WI38 (cell line): ENCODE data around the gene CLEC4D.
"Not testable (repeated sequence)": the region's sequence is repeated elsewhere in the genome, so short reads cannot be mapped to it uniquely, and the experiment has no call there.

Source experiments
- H3K4me3 ChIP-seq: 2 replicates; pipeline ENCODE4 v1.5.1; 2011; ENCODE audit warnings: low read depth, mild to moderate bottlenecking, control low read depth, low read length
- CTCF ChIP-seq: IDR thresholded peaks from 2 replicates; pipeline ENCODE4 v1.5.1; 2012; ENCODE audit warnings: low read depth, mild to moderate bottlenecking, control low read depth, low read length

CLEC4D gene

GRCh38 chr12:8491646-8492530 lies 21.4 kb upstream of the CLEC4D start:
- H3K4me3 ChIP-seq: no peak overlapping the region
- TF ChIP-seq CTCF: no peak

GRCh38 chr12:8493084-8493483 lies 20.2 kb upstream of the CLEC4D start:
- no peak overlapping the region for H3K4me3 ChIP-seq
- no peak for TF ChIP-seq CTCF

GRCh38 chr12:8495671-8496070 lies 17.6 kb upstream of the CLEC4D start:
- not testable (repeated sequence) for H3K4me3 ChIP-seq

GRCh38 chr12:8496074-8496473 lies 17.2 kb upstream of the CLEC4D start:
- H3K4me3 ChIP-seq: not testable (repeated sequence)

GRCh38 chr12:8499616-8500015 lies 13.7 kb upstream of the CLEC4D start:
- H3K4me3 ChIP-seq: no peak overlapping the region
- TF ChIP-seq CTCF: no peak

GRCh38 chr12:8501720-8502119 lies 11.6 kb upstream of the CLEC4D start:
- no peak overlapping the region for H3K4me3 ChIP-seq
- no peak for TF ChIP-seq CTCF

GRCh38 chr12:8504351-8504750 lies 9.0 kb upstream of the CLEC4D start:
- H3K4me3 ChIP-seq: no peak overlapping the region
- no peak for TF ChIP-seq CTCF

- no peak for TF ChIP-seq CTCF
These were observed 5.7 kb upstream of the CLEC4D start for GRCh38 chr12:8507596-8507995.

More at GRCh38 chr12:8507596-8507995, 5.7 kb upstream of the CLEC4D start:
- no peak overlapping the region for H3K4me3 ChIP-seq
